Neural progenitor cell (in vitro differentiated cells): Measurements from ENCODE around the gene UBE2QL1.

Experiments used
- EZH2 ChIP-seq: fragments of 200-600 bp; sonication (generic); IDR thresholded peaks from 2 replicates; pipeline ENCODE4 v1.6.1; 2017; ENCODE audit warnings: antibody characterized with exemption, mild to moderate bottlenecking, moderate library complexity
- EZH2phosphoT487 ChIP-seq: fragments of 200-600 bp; sonication (generic); IDR thresholded peaks from 2 replicates; pipeline ENCODE4 v1.6.1; 2017; ENCODE audit warnings: antibody characterized with exemption
- TF ChIP-seq, protein P1 (sequence below): fragments of 200-600 bp; sonication (generic); IDR thresholded peaks from 2 replicates; pipeline ENCODE4 v1.5.1; 2017; ENCODE audit warnings: antibody characterized with exemption, mild to moderate bottlenecking

DNA sequence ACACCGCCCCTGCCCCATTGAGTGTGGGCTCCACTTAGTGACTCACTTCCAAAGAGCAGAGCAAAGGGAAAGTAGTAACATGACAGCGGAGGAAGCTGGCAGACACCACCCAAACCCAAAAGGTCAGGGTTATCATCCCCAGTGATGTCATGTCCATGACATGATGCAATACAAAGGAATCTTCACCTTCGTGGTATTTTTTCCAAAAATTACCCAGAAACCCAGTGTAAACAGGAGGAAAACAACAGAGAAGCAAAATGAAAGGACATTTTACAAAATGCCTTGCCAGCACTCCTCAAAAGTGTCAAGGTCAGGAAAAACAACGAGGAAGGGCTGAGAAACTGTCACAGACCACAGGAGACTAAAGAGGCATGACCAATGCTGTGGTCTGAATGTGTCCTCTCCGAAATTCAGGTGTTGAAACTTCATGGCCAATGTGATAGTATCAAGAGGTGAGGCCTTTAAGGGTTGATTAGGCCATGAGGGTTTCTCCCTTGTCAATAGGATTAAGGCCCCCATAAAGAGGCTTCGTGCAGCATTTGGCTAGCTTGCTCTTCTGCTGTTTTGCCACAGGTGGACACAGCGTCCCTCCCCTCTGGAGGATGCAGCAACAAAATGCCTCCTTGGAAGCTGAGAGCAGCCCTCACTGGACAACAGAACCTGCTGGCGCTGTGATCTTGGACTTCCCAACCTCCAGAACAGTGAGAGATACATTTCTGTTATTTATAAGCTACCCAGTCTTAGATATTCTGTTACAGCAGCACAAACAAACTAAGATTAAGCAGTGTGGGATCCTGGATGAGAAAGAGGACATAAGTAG lies 39.8 kb upstream of the UBE2QL1 start:
- TF ChIP-seq EZH2 (no peak), EZH2phosphoT487 (no peak)
- TF ChIP-seq, protein P1, sequence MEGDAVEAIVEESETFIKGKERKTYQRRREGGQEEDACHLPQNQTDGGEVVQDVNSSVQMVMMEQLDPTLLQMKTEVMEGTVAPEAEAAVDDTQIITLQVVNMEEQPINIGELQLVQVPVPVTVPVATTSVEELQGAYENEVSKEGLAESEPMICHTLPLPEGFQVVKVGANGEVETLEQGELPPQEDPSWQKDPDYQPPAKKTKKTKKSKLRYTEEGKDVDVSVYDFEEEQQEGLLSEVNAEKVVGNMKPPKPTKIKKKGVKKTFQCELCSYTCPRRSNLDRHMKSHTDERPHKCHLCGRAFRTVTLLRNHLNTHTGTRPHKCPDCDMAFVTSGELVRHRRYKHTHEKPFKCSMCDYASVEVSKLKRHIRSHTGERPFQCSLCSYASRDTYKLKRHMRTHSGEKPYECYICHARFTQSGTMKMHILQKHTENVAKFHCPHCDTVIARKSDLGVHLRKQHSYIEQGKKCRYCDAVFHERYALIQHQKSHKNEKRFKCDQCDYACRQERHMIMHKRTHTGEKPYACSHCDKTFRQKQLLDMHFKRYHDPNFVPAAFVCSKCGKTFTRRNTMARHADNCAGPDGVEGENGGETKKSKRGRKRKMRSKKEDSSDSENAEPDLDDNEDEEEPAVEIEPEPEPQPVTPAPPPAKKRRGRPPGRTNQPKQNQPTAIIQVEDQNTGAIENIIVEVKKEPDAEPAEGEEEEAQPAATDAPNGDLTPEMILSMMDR, result no peak
